ENCODE results near the gene GPR176. TPM values are rescaled to one million over a fixed set of nuclear protein-coding genes. Genes with fewer than 3 reads are reported as not detected.

GPR176 gene
- total RNA-seq, 2 experiments from 2014 or later, result 0.09 to 0.14 TPM

DNA sequence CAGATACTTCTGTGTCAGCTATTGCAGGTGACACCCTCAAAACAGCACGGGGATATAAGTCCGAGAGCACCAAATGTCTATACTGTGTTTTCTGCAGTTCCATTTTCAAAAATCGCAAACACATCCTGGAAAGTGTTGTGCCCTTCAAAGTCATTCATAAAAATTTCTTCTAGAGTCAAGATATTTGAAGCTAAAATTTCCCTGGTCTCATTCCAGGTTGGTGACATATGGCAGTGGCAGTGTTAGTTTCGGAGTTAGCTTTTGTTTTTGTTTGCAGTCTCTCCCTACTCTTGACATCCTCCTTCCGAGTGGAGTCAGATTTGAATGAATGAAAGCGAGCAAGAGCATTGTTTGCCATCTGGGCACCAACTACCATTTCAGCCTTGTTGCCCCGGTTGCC lies 134.2 kb downstream of the GPR176 start:
- Mint-ChIP-seq H3K27ac (no peak overlapping the region), H3K4me3 (no peak overlapping the region), H3K36me3 (peaks cover 1% of the 10 kb centered on the region)

DNA sequence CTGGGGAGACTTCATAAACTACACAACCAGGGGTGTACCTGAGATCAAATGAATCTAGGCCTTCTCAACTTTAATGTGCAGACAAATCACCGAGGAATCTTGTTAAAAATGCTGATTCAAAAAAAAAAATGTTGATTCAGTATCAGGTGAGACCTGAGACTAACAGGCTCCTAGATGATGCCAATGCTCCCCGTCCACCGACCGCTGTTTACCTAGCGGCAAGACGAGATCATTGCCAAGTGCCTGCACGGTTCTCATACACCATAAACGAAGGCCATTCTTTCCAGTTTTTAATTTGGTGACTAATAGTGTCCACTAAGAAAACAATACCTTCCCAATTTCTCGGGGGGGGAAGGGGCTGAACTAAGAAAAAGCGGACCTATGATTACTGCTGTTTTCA lies 134.9 kb downstream of the GPR176 start:
- H3K4me3 Mint-ChIP-seq, result no peak overlapping the region
- H3K4me1 Mint-ChIP-seq, result peaks cover 28% of the 10 kb centered on the region
- POLR2A ChIA-PET, result no interaction called here
- ATAC-seq (ENCODE audit: low read depth) (no peak), DNase-seq (no peak)
- H3K9me3 Mint-ChIP-seq, result no peaks in the 10 kb centered on the region
- H3K27ac Mint-ChIP-seq, result no peak overlapping the region
- H3K36me3 Mint-ChIP-seq, result peaks cover 1% of the 10 kb centered on the region
- H3K27me3 Mint-ChIP-seq, result no peaks in the 10 kb centered on the region

More for the DNA sequence above, 134.2 kb downstream of the GPR176 start:
- Mint-ChIP-seq H3K4me1 (peaks cover 27% of the 10 kb centered on the region), H3K9me3 (no peaks in the 10 kb centered on the region), H3K27me3 (no peaks in the 10 kb centered on the region)
- ATAC-seq (ENCODE audit: low read depth), result no peak
- POLR2A ChIA-PET, result no interaction called here
- DNase-seq, result no peak

GRCh38 chr15:39784638-39785037 lies 135.4 kb downstream of the GPR176 start:
- POLR2A ChIA-PET, result interaction anchor here (0.5 kb wide), 1 partner anchor 635 kb away, joined by 3 read pairs; no protein-coding TSS in a partner anchor
- DNase-seq, result no peak
- peaks cover 28% of the 10 kb centered on the region for H3K4me1 Mint-ChIP-seq
- no peak overlapping the region for H3K27ac Mint-ChIP-seq
- H3K9me3 Mint-ChIP-seq, result no peaks in the 10 kb centered on the region
- no peak for ATAC-seq (ENCODE audit: low read depth)
- H3K36me3 Mint-ChIP-seq, result peaks cover 1% of the 10 kb centered on the region
- peak overlapping the region; percentile 14 for H3K4me3 Mint-ChIP-seq
- no peaks in the 10 kb centered on the region for H3K27me3 Mint-ChIP-seq

GRCh38 chr15:39784125-39784524 lies 135.9 kb downstream of the GPR176 start:
- Mint-ChIP-seq H3K27ac (peak overlapping the region; percentile 74), H3K4me1 (peaks cover 28% of the 10 kb centered on the region), H3K27me3 (no peaks in the 10 kb centered on the region), H3K36me3 (peaks cover 1% of the 10 kb centered on the region), H3K9me3 (no peaks in the 10 kb centered on the region), H3K4me3 (peak overlapping the region; percentile 80)
- POLR2A ChIA-PET, result no interaction called here
- DNase-seq (no peak), ATAC-seq (ENCODE audit: low read depth) (no peak)

DNA sequence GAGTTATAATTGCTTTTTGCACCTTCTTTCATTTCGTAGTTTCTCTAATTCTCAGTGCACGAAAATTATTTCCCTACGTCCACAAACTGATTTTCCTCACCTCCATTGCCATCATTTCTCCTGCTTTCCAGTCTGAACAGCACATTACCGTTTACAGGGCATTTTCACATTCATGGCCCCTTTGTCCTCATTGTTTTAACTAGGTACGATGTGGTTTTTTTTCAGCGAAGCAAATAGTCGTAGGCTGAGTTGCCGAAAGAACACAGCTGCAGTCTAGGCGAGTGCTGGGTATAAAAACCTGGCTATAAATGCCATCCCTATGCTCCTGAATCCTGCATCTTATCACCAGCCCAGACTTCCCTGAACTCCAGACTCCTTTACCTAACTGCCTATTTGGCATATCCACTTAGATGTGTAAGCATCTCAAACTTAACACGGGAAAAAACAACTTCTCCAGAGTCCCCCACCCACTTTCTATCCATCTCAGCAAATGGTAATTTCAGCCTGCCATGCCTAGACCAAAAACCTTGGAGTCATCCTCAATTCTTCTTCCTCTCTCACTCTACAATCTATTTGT lies 136.7 kb downstream of the GPR176 start:
- Mint-ChIP-seq H3K27me3 (peaks cover 3% of the 10 kb centered on the region), H3K4me1 (peaks cover 27% of the 10 kb centered on the region), H3K9me3 (no peaks in the 10 kb centered on the region), H3K36me3 (peaks cover 1% of the 10 kb centered on the region), H3K4me3 (peak overlapping the region; percentile 80), H3K27ac (peak overlapping the region; percentile 74)
- ATAC-seq (ENCODE audit: low read depth) (no peak), DNase-seq (no peak)
- POLR2A ChIA-PET, result interaction anchor here (1.0 to 2.3 kb wide), 6 partner anchors 9 to 255 kb away, joined by 3 to 9 read pairs (median 6); partner anchors contain the start of genes EIF2AK4 and SRP14

GRCh38 chr15:39782441-39783138 lies 137.5 kb downstream of the GPR176 start, which contains the start of gene FSIP1:
Gene FSIP1, minus strand, starts transcription at chr15:39782841. Its CDS starts 6,317 bp downstream, at chr15:39776524.
- Mint-ChIP-seq H3K4me3 (peak within 1 kb of the TSS; percentile 80), H3K27me3 (peaks cover 5% of the 10 kb centered on the region), H3K9me3 (no peaks in the 10 kb centered on the region), H3K4me1 (peaks cover 28% of the 10 kb centered on the region), H3K27ac (peak within 1 kb of the TSS; percentile 74), H3K36me3 (peaks cover 1% of the 10 kb centered on the region)
- ATAC-seq (ENCODE audit: low read depth) (peak; percentile 98), DNase-seq (peak; percentile 98)
- POLR2A ChIA-PET, result interaction anchor here (0.9 to 2.3 kb wide), 9 partner anchors 8 to 256 kb away, joined by 3 to 9 read pairs (median 5); partner anchors contain the start of genes EIF2AK4, GPR176 and SRP14

- Mint-ChIP-seq H3K4me3 (peak overlapping the region; percentile 80), H3K9me3 (no peaks in the 10 kb centered on the region), H3K36me3 (peaks cover 1% of the 10 kb centered on the region), H3K27ac (peak overlapping the region; percentile 74), H3K27me3 (peaks cover 8% of the 10 kb centered on the region), H3K4me1 (peaks cover 32% of the 10 kb centered on the region)
- ATAC-seq (ENCODE audit: low read depth) (no peak), DNase-seq (no peak)
- POLR2A ChIA-PET, result interaction anchor here (0.9 to 2.3 kb wide), 6 partner anchors 16 to 257 kb away, joined by 3 to 9 read pairs (median 5); partner anchors contain the start of genes EIF2AK4, GPR176 and SRP14
Measured at GRCh38 chr15:39781967-39782302, 138.1 kb downstream of the GPR176 start.

- ATAC-seq (ENCODE audit: low read depth) (no peak), DNase-seq (no peak)
- peaks cover 30% of the 10 kb centered on the region for H3K4me1 Mint-ChIP-seq
- peaks cover 11% of the 10 kb centered on the region for H3K27me3 Mint-ChIP-seq
- H3K36me3 Mint-ChIP-seq, result peaks cover 1% of the 10 kb centered on the region
- H3K27ac Mint-ChIP-seq, result no peak overlapping the region
- POLR2A ChIA-PET, result interaction anchor here (1.0 to 2.3 kb wide), 2 partner anchors 157 to 257 kb away, joined by 3 to 9 read pairs; partner anchors contain the start of gene SRP14
- no peaks in the 10 kb centered on the region for H3K9me3 Mint-ChIP-seq
- H3K4me3 Mint-ChIP-seq, result peak overlapping the region; percentile 80
Measured at GRCh38 chr15:39781147-39781966, 138.7 kb downstream of the GPR176 start.

- DNase-seq (no peak), ATAC-seq (ENCODE audit: low read depth) (no peak)
- Mint-ChIP-seq H3K36me3 (no peaks in the 10 kb centered on the region), H3K27ac (no peak overlapping the region), H3K4me3 (no peak overlapping the region), H3K4me1 (peaks cover 30% of the 10 kb centered on the region), H3K9me3 (no peaks in the 10 kb centered on the region), H3K27me3 (peaks cover 11% of the 10 kb centered on the region)
- POLR2A ChIA-PET, result no interaction called here
Measured at GRCh38 chr15:39778021-39778420, 142.0 kb downstream of the GPR176 start.

DNA sequence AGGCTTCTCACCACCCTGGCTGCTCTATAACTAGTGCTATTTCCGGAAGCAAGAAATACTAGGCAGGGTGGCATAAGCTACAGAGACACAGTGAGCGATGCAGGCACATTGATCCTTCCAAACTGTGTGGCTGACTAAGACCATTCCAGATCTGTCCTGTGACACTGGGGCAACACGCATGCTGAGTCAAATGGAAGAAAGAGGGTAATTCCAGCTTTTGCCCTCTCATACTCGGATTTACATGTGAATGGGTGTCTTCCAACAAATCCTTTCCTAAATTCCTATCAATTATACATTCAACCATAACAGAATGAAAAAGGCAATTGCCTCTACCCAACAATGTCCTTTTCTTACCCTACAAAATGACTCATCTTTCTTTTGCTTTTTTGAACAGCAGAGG lies 142.6 kb downstream of the GPR176 start:
- no peaks in the 10 kb centered on the region for H3K36me3 Mint-ChIP-seq
- POLR2A ChIA-PET, result no interaction called here
- no peak overlapping the region for H3K27ac Mint-ChIP-seq
- no peak overlapping the region for H3K4me3 Mint-ChIP-seq
- ATAC-seq (ENCODE audit: low read depth) (no peak), DNase-seq (no peak)
- peaks cover 11% of the 10 kb centered on the region for H3K27me3 Mint-ChIP-seq
- peaks cover 30% of the 10 kb centered on the region for H3K4me1 Mint-ChIP-seq
- no peaks in the 10 kb centered on the region for H3K9me3 Mint-ChIP-seq

GRCh38 chr15:39776068-39776467 lies 144.0 kb downstream of the GPR176 start:
- Mint-ChIP-seq H3K4me1 (peaks cover 28% of the 10 kb centered on the region), H3K36me3 (no peaks in the 10 kb centered on the region), H3K9me3 (no peaks in the 10 kb centered on the region), H3K27ac (no peak overlapping the region), H3K4me3 (no peak overlapping the region), H3K27me3 (peaks cover 11% of the 10 kb centered on the region)
- ATAC-seq (ENCODE audit: low read depth) (no peak), DNase-seq (no peak)
- POLR2A ChIA-PET, result no interaction called here

DNA sequence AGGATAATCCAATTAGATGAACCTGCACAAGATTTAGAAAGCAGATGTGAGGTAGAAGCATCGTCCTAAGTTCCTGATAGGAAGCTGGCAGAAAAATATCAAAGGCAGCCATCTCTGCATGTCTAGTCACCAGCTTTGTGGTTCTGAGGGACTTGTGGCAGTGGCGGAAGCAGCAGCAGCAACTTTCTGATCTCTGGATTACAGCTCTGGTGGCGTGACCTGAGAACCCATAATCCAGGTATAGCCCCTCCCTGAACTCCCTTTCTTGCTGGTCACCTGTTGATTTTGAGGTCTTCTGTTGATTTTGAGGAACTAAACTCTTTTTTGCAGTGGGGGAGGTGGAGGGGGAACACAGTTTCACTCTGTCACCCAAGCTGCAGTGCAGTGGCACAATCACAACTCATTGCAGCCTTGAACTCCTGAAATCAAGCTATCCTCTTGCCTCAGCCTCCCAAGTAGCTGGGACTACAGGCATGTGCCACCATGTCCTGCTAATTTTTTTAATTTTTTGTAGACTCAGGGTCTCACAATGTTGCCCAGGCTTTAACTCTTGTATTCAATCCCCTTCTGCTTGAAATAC lies 145.3 kb downstream of the GPR176 start:
- Mint-ChIP-seq H3K27me3 (peaks cover 11% of the 10 kb centered on the region), H3K27ac (peak overlapping the region; percentile 77), H3K9me3 (no peaks in the 10 kb centered on the region), H3K4me1 (peaks cover 27% of the 10 kb centered on the region), H3K36me3 (no peaks in the 10 kb centered on the region), H3K4me3 (peak overlapping the region; percentile 58)
- POLR2A ChIA-PET, result interaction anchor here (0.7 to 1.2 kb wide), 5 partner anchors 8 to 302 kb away, joined by 3 to 6 read pairs (median 4); partner anchors contain the start of gene FSIP1
- peak; percentile 57 for DNase-seq
- ATAC-seq (ENCODE audit: low read depth), result peak; percentile 93

Measured in activated naive CD8-positive, alpha-beta T cell treated with anti-CD3 and anti-CD28 coated beads, Interleukin-2, amount 10 ng/mL, durations not matched to agents 7 days and 5 days (primary cell).